SK-N-MC (cell line): ENCODE measurements around the gene WNT8A.

Source experiments
- EZH2 ChIP-seq: fragments of 200-600 bp; sonication (generic); IDR thresholded peaks from one replicate; pipeline ENCODE4 v1.6.1; 2017; ENCODE audit warnings: antibody characterized with exemption
- POLR2AphosphoS5 ChIP-seq: IDR thresholded peaks from 2 replicates; pipeline ENCODE4 v1.6.1; 2012; ENCODE audit warnings: mild to moderate bottlenecking, low read depth, low read length, borderline replicate concordance

- no peak for TF ChIP-seq POLR2AphosphoS5
- TF ChIP-seq EZH2 = no peak
Observed at GRCh38 chr5:138095100-138095907, 11.5 kb downstream of the WNT8A start.
